Stimulated activated CD4-positive, alpha-beta T cell treated with anti-CD3 and anti-CD28 coated beads, Interleukin-1b, Interleukin-23, amount 100 ng/mL, for 24 hours (primary cell): ENCODE data around the gene JADE2.
"Not testable (repeated sequence)": the region's sequence is repeated elsewhere in the genome, so short reads cannot be mapped to it uniquely, and the experiment has no call there.

ENCODE experiments used
- DNase-seq, 4 experiments: peaks; one replicate each; pipeline ENCODE4 v3.0.0-alpha.2; 2020; ENCODE audit warnings: low read depth in 4 of 4, low spot score in 1 of 4

The JADE2 gene

GRCh38 chr5:134524826-134525682 is at the start of gene JADE2:
JADE2 (plus strand) TSS chr5:134525670; CDS start chr5:134535858, 10,188 bp downstream.
- DNase-seq = peak in 3 of 4 experiments; percentile 41 to 72 (median 53)

- no peak for DNase-seq
Measured at GRCh38 chr5:134477462-134478245, 47.8 kb upstream of the JADE2 start.

- DNase-seq = no peak
Measured at GRCh38 chr5:134479839-134480238, 45.6 kb upstream of the JADE2 start.

GRCh38 chr5:134489227-134489944 is 36.1 kb upstream of the JADE2 start:
- no peak for DNase-seq

GRCh38 chr5:134490255-134490924 is 35.1 kb upstream of the JADE2 start:
- DNase-seq = no peak

GRCh38 chr5:134490925-134491271 is 34.6 kb upstream of the JADE2 start:
- DNase-seq = no peak

DNA sequence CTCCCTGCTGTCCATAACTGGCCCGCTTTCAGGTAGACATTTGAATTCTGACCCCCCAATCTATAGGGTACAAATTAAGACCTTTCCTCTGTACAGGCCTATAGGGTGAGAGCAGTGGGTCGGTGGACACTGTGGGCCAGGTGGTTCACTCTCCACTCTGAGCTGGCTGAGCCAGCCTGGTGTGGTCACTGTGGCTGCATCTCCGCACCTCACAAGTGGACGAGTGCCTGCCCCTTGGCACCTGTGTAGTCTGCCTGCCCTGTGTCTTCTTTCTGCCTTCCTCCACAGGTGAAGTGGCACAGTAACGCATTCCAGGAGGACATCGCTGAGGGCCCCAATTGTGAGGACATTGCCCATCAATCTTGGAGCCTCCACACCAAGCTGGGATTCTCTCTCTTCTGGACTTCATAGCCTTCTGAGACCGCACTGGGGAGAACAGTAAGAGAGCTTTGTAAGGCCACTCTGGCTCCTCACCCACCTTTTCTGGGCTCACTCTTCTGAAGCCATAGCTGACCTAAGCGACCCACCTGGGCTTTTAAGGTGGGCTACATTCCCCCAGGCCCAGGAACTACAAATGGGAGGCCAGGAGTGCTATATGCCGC is 33.5 kb upstream of the JADE2 start:
- no peak for DNase-seq

DNA sequence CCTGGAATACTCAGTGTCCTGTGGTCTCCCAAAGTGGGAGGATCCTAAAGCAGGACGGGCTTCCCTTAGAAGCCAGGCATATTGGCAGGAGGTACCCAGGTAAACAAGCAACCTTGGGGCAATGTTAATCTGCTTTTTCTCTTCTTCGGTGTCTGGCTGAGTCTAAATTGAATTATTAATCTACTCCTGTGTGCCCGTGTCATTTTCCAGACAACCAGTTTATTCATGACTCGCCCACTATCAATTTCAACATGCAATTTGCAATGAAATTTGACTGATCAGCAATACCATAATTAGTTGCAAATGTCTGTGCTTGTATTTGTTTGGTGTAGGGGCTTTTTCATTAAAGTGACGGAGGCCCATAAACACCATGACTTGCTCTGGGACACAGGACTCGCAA is 32.9 kb upstream of the JADE2 start:
- DNase-seq = no peak

DNA sequence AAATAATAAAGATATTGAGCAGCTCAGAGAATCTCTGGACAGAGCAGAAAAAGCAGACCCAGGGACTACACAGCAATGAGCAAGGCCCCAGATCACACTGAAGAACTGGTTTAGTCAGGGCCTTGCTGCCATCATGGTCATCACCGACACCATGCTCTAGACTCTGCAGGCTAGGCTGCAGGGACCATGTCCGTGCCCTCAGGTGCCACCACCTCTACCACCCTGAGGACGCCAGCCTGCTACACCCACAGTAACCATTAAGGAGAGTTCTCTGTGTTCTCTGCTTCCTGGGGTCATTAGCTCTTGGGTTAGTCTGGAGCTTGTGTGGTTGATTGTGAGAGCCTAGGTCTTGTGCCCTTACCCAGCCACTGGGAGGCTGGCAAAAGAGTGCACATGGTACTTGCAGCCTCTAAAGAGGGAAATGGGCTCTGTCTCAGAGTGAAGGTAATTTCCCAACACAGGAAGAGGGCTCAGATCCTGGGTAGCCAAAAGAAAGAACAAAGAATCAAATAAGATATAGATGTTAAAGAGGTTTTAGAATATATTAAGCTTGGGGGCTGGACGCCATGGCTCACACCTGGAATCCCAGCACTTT is 31.9 kb upstream of the JADE2 start:
- no peak for DNase-seq

DNA sequence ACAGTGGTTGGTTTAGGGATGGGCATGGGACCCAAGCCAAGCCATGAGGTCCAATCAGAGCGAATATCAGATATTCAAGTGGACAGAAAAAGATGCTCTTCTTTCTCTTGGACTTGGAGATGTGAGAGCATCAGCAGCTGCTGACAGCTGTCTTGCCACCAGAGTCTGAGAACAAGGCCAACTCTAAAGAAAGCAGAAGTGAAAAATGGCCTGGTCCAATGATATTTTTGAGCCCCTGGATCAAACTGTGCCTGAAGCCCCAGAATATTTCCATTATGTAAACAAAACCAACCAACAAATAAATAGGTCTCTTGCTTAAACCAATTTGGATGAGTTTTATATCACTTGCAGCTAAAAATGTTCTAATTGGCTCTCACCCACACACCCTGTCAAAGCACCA is 30.7 kb upstream of the JADE2 start:
- DNase-seq = no peak

DNA sequence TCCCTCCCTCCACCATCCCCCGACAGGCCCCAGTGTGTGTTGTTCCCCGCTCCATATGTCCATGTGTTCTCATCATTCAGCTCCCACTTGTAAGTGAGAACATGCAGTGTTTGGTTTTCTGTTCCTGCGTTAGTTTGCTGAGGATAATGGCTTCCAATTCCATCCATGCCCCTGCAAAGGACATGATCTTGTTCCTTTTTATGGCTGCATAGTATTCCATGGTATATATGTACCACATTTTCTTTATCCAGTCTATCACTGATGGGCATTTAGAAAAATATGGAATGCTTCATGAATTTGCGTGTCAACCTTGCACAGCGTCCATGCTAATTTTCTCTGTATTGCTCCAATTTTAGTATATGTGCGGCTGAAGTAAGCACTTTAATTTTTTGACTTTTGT is 25.6 kb upstream of the JADE2 start:
- DNase-seq = not testable (repeated sequence)

GRCh38 chr5:134500699-134501430 is 24.6 kb upstream of the JADE2 start:
- no peak for DNase-seq

GRCh38 chr5:134502259-134502658 is 23.2 kb upstream of the JADE2 start:
- DNase-seq = no peak

DNA sequence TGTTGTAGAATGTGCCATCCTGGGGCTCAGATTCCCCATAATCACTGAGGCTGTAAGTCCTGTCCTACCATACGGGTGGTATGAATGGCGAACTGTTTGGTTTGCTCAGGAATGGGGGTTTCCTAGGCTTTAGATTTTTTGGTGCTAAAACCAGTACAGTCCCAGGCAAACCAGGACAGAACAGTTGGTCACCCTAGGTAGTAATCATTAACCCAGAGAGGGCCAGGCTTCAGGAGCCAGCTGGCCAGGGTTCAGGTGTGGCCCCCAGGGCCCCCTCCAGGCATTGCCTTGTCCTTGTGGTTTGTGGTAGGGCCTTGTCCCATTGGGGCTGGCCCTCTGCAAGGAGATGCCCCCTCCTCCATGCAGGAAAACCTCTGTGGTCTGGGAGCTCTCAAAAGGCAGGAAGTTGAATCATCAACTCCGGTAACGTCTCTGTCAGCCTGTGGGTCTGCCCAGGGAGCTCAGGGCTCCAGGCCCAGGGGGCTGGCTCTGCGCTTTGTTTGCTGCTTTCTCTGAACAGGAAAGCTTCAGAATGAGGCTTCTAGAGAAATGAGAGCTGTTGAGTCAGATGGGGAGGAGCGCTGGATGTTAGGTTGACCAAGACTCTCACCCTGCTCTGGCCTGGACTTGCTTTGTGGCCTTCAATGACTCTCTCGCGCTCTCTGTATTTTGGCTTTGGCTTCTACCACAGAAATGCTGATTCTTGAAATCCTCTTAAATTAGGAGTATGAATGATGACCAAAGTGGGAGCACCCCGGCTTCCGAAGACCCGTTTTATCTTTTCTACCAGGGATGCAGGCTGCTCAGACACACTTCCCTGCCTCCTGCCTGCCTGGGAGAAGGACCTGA is 22.2 kb upstream of the JADE2 start:
- DNase-seq = peak in 3 of 4 experiments; percentile 19 to 69 (median 56)

DNA sequence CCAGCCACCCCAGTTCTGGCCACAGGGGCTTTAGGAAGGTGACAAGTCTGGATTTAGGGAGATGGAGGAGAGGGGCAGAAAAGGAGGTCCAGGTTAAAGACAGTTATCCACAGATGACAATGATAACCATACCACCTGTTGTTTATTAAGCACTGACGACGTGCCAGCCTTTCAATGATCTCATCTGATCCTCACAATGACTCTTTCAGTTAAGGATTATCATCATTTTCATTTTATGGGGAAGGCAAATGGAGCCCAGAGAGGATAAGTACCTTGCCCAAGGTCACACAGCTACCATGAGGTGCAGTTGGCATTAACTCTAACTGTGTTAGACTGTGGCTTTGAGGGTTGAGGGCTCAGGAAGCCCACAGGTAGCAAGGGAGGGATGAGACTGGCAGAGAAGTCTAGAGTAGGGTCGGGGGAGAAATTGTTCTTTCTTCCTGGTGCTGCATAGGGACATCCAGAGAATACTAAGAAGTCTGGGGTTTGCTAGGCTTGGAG is 21.5 kb upstream of the JADE2 start:
- DNase-seq = no peak

DNA sequence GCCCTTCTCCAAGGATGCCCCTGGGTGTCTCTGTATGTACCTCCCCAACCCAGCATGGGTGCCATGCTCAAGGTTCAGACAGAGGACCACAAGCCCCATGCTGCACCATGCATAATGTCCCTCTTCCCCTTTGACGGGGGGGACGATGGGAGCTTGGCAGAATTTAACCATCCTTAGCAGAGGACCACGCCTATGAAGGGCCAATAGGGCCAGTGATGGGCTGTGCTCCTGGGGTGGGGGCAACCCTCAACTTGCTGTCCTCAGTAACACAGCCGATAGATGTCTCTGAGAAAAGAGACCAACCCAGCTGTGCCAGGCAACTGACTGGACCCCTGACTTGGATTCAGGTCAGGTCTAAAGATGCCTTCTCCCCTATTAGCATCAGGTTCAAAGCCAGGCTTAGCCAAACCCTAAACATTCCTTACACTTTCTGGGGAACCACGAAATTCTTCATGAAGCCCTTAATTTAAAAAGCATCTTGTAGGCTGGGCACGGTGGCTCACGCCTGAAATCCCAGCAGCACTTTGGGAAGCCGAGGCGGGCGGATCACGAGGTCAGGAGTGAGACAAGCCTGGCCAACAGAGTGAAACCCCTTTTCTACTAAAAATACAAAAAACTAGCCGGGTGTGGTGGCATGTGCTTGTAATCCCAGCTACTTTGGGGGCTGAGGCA is 20.7 kb upstream of the JADE2 start:
- no peak for DNase-seq

DNA sequence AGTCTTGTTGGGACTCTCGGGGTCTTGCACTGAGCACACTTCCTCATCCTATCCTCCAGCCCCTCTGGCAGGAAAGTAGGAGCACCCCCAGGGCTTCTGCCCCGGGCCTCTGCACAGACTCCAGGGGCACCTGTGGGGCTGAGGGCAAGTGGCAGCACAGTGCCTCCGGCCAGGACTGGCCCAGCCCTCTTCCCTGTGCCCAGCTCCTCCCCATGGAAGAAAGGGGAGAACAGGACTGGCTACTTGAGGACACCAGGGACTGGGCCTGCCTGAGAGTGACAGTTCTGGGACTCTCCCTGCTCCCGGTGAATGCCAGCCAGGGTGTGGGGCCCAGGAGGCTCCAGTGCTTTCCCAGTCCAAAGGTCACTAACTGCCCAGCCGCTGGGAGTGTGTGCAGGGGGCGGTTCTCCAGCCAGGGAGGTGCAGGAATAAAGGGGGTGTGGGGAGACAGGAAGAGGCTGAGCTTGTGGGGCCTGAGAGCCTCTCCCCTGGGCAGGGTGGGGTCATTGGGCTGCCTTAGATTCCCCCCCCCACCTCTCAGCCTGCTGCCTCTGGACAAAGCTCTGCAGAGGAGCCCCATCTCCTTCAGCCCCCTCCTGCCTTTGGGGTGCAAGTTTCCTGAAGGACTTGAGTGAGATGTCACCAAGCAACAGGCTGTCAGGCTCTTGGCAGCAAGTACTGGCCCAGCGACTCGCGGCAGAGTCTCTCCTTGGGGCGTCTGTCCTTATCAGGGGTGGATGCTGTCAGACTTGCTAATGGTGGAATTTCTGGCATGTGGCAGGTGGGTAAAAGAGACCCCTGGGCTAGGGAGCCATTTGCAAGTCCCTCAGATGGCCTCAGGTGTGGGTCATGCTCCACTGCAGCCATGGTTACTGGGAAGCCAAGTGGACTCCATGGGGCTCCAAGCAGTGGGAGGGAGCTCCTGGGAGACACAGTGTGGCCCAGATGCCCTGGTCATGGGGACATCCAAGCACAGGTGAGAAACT is 19.1 kb upstream of the JADE2 start:
- DNase-seq = no peak
